ENCODE data around the gene GPR157. TPM values are rescaled to one million over a fixed set of nuclear protein-coding genes. Genes with fewer than 3 reads are reported as not detected.

GPR157 gene
- total and polyA plus RNA-seq, 10 of the 15 experiments (the other 5 are each of a cell fraction or from before 2014, with no cell fraction given): 0.66 to 15.9 (median 3.1) TPM

GRCh38 chr1:9097947-9098705 is 30.8 kb downstream of the GPR157 start:
- Histone ChIP-seq H3K4me2 (ENCODE audit: control insufficient read depth, insufficient read depth) (no peak overlapping the region), H3K27ac (ENCODE audit: control insufficient read depth, insufficient read depth) (no peak overlapping the region), H3K4me3 (no peak overlapping the region), H3K9ac (ENCODE audit: control insufficient read depth, insufficient read depth, low read length) (no peak overlapping the region), H4K20me1 (ENCODE audit: control insufficient read depth, insufficient read depth) (no peaks in the 10 kb centered on the region), H2AFZ (ENCODE audit: control insufficient read depth, low read depth, low read length) (no peak overlapping the region), H3K9me3 (replicated peaks; ENCODE audit: control insufficient read depth, insufficient read depth, low read length) (no peaks in the 10 kb centered on the region; the same call in 1 of the 3 replicates), H3K79me2 (ENCODE audit: control insufficient read depth, insufficient read depth, low read length) (no peaks in the 10 kb centered on the region), H3K4me1 (ENCODE audit: control insufficient read depth, insufficient read depth, low read length) (no peaks in the 10 kb centered on the region), H3K36me3 (ENCODE audit: control insufficient read depth in 2 of 2, insufficient read depth in 2 of 2, low read length in 1 of 2) (no peaks in the 10 kb centered on the region), H3K27me3 (replicated peaks in 1 of 2; ENCODE audit: control insufficient read depth in 2 of 2, insufficient read depth in 2 of 2, low read length in 1 of 2) (no peaks in the 10 kb centered on the region)
- DNase-seq (ENCODE audit: low read depth, low spot score) (no peak), FAIRE-seq (no peak), ATAC-seq (no peak)
- in situ Hi-C loops (cut with MboI) (no loop called here), intact Hi-C loops (cut with micrococcal nuclease; ENCODE audit: unreplicated experiment) (no loop called here)
- ChIA-PET SMC1A (ENCODE audit: uncharacterized antibody, unreplicated experiment) (interaction anchor here (1.5 to 4.0 kb wide), 3 partner anchors 18 to 88 kb away, joined by 5 to 15 read pairs (median 5); no protein-coding TSS in a partner anchor), RAD21 (ENCODE audit: unreplicated experiment) (interaction anchor here (1.1 to 1.6 kb wide), 3 partner anchors 24 to 93 kb away, joined by 3 to 5 read pairs (median 3); no protein-coding TSS in a partner anchor), CTCF (interaction anchor here (0.9 to 6.2 kb wide), 5 partner anchors 23 to 180 kb away, joined by 3 to 126 read pairs (median 5); no protein-coding TSS in a partner anchor), POLR2A (no interaction called here)
- no TSS peak for BruUV-seq (replicated peaks)
- WGBS (ENCODE audit: insufficient coverage, insufficient replicate concordance, low lambda C conversion rate, missing lambda C conversion rate): 64% methylated on average over 13 of the region's 13 CpGs
- TF ChIP-seq E2F4 (IDR thresholded peaks at IDR 0.05; ENCODE audit: low read depth, low read length) (no peak), POLR2AphosphoS2 (IDR thresholded peaks at IDR 0.05; ENCODE audit: low read depth, low read length) (no peak), PAX8 (IDR thresholded peaks at IDR 0.05) (no peak), CUX1 (IDR thresholded peaks at IDR 0.05; ENCODE audit: insufficient replicate concordance, low read depth, low read length) (no peak), TCF12 (IDR thresholded peaks at IDR 0.05; ENCODE audit: low read depth, low read length) (no peak), SUPT20H (IDR thresholded peaks at IDR 0.05; ENCODE audit: borderline replicate concordance, control insufficient read depth, low read depth, low read length) (no peak), SREBF2 (IDR thresholded peaks at IDR 0.05; ENCODE audit: low read length) (no peak), BCLAF1 (IDR thresholded peaks at IDR 0.05) (no peak), FOS (IDR thresholded peaks at IDR 0.05; ENCODE audit: borderline replicate concordance, extremely low read depth, insufficient read length) (no peak), LARP7 (IDR thresholded peaks at IDR 0.05) (no peak), EZH2 (IDR thresholded peaks at IDR 0.05; ENCODE audit: borderline replicate concordance, control insufficient read depth, low read depth, low read length) (no peak), TARDBP (IDR thresholded peaks at IDR 0.05; ENCODE audit: borderline replicate concordance) (no peak), CBX3 (IDR thresholded peaks at IDR 0.05; ENCODE audit: borderline replicate concordance, low read depth) (no peak), POLR2AphosphoS5 (IDR thresholded peaks at IDR 0.05; ENCODE audit: low read length) (no peak)
